Kidney (tissue), 14 donors: Measurements from ENCODE around the gene DENND5B. TPM values are rescaled to one million over a fixed set of nuclear protein-coding genes. Genes with fewer than 3 reads are reported as not detected.

Source experiments
- DNase-seq, 5 donors: peaks; one replicate each; pipeline ENCODE4 v3.0.0-alpha.2; 2013 to 2020
- FAIRE-seq: peaks from 2 replicates; lab custom pipeline; 2012; peaks lifted over from hg19 to GRCh38; lab: Jason Lieb, UNC
- H3K27ac ChIP-seq, 2 donors: one replicate each; pipeline ENCODE4 v1.7.0; 2013; ENCODE audit warnings: low read depth in 2 of 2, low read length in 2 of 2, inconsistent platforms in 1 of 2
- H3K27me3 ChIP-seq: one replicate; pipeline ENCODE4 v1.7.1; 2013; ENCODE audit warnings: low read length, inconsistent platforms; ENCODE audit not compliant: control insufficient read depth, insufficient read depth
- H3K36me3 ChIP-seq, 3 donors: one replicate each; pipeline versions ENCODE4 v1.7.0 to v1.7.1; 2013; ENCODE audit warnings: low read length in 3 of 3, control low read depth in 1 of 3, inconsistent platforms in 1 of 3; ENCODE audit not compliant: insufficient read depth in 3 of 3, control insufficient read depth in 2 of 3
- H3K4me1 ChIP-seq, 3 donors: one replicate each; pipeline versions ENCODE4 v1.7.0 to v1.7.1; 2013; ENCODE audit warnings: low read length in 3 of 3, inconsistent platforms in 1 of 3, low read depth in 1 of 3; ENCODE audit not compliant: control insufficient read depth in 2 of 3, insufficient read depth in 2 of 3
- H3K4me3 ChIP-seq, 3 donors: one replicate each; pipeline versions ENCODE4 v1.7.0 to v1.8.1; 2013; ENCODE audit warnings: low read length in 3 of 3, control low read depth in 1 of 3, inconsistent platforms in 1 of 3
- H3K9ac ChIP-seq, 3 donors: one replicate each; pipeline versions ENCODE4 v1.7.0 to v1.7.1; 2013; ENCODE audit warnings: low read length in 3 of 3, control low read depth in 1 of 3, inconsistent platforms in 1 of 3
- H3K9me3 ChIP-seq, 3 donors: one replicate each; pipeline versions ENCODE4 v1.7.0 to v1.7.1; 2013; ENCODE audit warnings: low read length in 3 of 3, control low read depth in 1 of 3, inconsistent platforms in 1 of 3; ENCODE audit not compliant: control insufficient read depth in 2 of 3, insufficient read depth in 1 of 3
- intact Hi-C: fragments of 100-400 bp; cut with DNase I; formaldehyde crosslinking; loops from one replicate; pipeline ENCODE4 v1.11.1; 2022
- polyA plus RNA-seq: library from polyadenylated mRNA; stranded (reverse); fragments of 350-450 nt; fragmentation: Illumina TruSeq; extraction: RNeasy Lipid Tissue Mini Kit (QIAGEN cat#74804); gene quantifications from one replicate; pipeline ENCODE4 v1.2.3, GENCODE V29; 2014; ENCODE audit warnings: low read depth, low replicate concordance; ENCODE audit not compliant: insufficient read depth
- total RNA-seq: library from RNA; stranded (reverse); fragmentation: NEBNext Ultra II Directional; extraction: Animal tissue kit (Norgen Biotek cat#: 25700); gene quantifications from one replicate; pipeline ENCODE4 v1.2.1, GENCODE V29; 2021
- TF ChIP-seq, protein P1 (sequence below): IDR thresholded peaks from 3 replicates; pipeline ENCODE4 v1.5.1; 2012; ENCODE audit warnings: mild to moderate bottlenecking, moderate library complexity, borderline replicate concordance; ENCODE audit not compliant: insufficient read depth; ENCODE audit errors: extremely low read depth
- donor health status: control.
- donor health status: control.
- donor health status: control.
- donor health status: control.
- donor health status: control.
- donor health status: DM: yes; HTN: yes; CAD: no.
- donor health status: Normal renal cell carcinoma (clear cell type).

Gene DENND5B
- total and polyA plus RNA-seq, 2 donors from 2014 or later: 2.9 to 14.1 TPM

DNA sequence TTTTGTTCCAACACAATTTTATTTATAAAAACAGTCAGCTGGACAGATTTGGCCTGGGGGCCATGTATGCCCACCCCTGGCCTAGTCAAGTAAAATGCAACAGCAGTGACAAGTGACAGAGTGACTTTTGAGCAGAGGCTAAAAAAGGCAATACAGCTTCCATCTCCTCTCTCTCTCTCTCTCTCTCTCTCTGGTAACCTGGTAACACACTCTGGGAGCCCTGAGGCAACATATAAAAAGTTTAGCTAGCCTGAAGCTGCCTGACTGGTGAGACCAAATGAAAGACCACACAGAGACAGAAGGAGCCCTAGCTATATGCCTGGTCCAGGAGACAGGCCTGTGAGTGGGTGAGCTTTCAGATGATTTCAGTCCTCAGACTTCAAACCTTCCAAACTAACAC, 105.4 kb downstream of the DENND5B start:
- TF ChIP-seq, protein P1, sequence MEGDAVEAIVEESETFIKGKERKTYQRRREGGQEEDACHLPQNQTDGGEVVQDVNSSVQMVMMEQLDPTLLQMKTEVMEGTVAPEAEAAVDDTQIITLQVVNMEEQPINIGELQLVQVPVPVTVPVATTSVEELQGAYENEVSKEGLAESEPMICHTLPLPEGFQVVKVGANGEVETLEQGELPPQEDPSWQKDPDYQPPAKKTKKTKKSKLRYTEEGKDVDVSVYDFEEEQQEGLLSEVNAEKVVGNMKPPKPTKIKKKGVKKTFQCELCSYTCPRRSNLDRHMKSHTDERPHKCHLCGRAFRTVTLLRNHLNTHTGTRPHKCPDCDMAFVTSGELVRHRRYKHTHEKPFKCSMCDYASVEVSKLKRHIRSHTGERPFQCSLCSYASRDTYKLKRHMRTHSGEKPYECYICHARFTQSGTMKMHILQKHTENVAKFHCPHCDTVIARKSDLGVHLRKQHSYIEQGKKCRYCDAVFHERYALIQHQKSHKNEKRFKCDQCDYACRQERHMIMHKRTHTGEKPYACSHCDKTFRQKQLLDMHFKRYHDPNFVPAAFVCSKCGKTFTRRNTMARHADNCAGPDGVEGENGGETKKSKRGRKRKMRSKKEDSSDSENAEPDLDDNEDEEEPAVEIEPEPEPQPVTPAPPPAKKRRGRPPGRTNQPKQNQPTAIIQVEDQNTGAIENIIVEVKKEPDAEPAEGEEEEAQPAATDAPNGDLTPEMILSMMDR: no peak
- H3K9me3 ChIP-seq: no peaks in the 10 kb centered on the region
- no peak for DNase-seq
- no peak overlapping the region for H3K27ac ChIP-seq
- no peaks in the 10 kb centered on the region for H3K4me1 ChIP-seq
- no peak for FAIRE-seq
- intact Hi-C loops: no loop called here
- no peak overlapping the region for H3K4me3 ChIP-seq
- H3K9ac ChIP-seq: no peak overlapping the region
- no peaks in the 10 kb centered on the region for H3K36me3 ChIP-seq
- no peaks in the 10 kb centered on the region for H3K27me3 ChIP-seq

DNA sequence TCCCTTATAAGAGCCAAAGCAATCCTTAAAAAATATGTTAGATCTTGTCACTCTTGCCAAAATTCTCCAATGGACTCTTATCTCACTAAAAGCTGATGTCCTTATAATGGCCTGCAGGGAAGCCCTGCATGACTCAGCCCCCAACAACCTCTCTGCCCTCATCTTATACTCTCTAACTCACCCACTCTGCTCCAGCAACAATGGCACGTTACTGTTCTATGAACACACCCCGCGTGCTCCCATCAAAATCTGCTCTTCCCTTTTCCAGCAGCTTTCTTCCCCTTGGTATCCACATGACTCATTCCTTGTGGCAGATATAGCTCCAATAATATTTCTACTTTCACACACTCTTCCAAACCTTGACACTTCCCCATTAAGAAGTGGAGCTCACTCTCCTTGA, 108.1 kb downstream of the DENND5B start:
- Histone ChIP-seq H3K9ac (no peak overlapping the region), H3K27me3 (no peaks in the 10 kb centered on the region), H3K4me1 (no peaks in the 10 kb centered on the region), H3K9me3 (no peaks in the 10 kb centered on the region), H3K27ac (no peak overlapping the region), H3K36me3 (peaks cover 2 to 5% (median 3%) of the 10 kb centered on the region in 3 donors), H3K4me3 (no peak overlapping the region)
- DNase-seq: no peak
- intact Hi-C loops: no loop called here
- TF ChIP-seq, protein P1: no peak
- FAIRE-seq: no peak

DNA sequence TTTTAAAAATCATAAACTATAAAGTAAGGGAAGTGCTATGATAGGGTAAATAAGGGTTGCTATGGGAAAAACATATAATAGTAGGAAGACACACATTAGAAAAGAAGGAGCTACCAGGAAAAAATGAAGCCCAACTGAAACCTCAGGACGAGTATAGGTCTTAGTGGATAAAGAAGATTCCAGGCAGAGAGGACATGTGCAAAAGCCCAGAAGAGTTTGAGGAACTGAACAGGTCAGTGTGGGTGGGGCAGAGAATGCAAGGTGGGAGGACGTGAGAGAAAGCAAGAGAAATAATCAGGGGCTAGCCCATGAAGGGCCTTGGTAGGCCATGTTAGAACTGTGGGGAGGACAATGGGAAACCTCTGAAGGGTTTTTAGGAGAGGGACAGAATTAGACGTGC, 109.5 kb downstream of the DENND5B start:
- intact Hi-C loops: no loop called here
- no peak overlapping the region for H3K4me3 ChIP-seq
- H3K27me3 ChIP-seq: no peaks in the 10 kb centered on the region
- DNase-seq (no peak), FAIRE-seq (no peak)
- H3K36me3 ChIP-seq: peaks cover 2 to 5% (median 3%) of the 10 kb centered on the region in 3 donors
- no peaks in the 10 kb centered on the region for H3K9me3 ChIP-seq
- TF ChIP-seq, protein P1: no peak
- no peaks in the 10 kb centered on the region for H3K4me1 ChIP-seq
- no peak overlapping the region for H3K27ac ChIP-seq
- H3K9ac ChIP-seq: no peak overlapping the region
